Ishikawa (cell line): Measurements from ENCODE around the gene SCYGR2.

Experiments used
- CREB1 ChIP-seq: IDR thresholded peaks from 2 replicates; pipeline ENCODE4 v1.6.1; 2012; ENCODE audit warnings: low read depth
- EGR1 ChIP-seq: IDR thresholded peaks from 2 replicates; pipeline ENCODE4 v1.6.1; 2012
- EP300 ChIP-seq: IDR thresholded peaks from 2 replicates; pipeline ENCODE4 v1.6.1; 2012; ENCODE audit warnings: borderline replicate concordance
- FOXM1 ChIP-seq: IDR thresholded peaks from 2 replicates; pipeline ENCODE4 v1.6.1; 2012; ENCODE audit warnings: low read depth, borderline replicate concordance
- NFIC ChIP-seq: IDR thresholded peaks from 2 replicates; pipeline ENCODE4 v1.6.1; 2012
- TAF1 ChIP-seq: IDR thresholded peaks from 2 replicates; pipeline ENCODE4 v1.6.1; 2012; ENCODE audit warnings: low read depth, mild to moderate bottlenecking
- TCF12 ChIP-seq: IDR thresholded peaks from 2 replicates; pipeline ENCODE4 v1.6.1; 2012; ENCODE audit warnings: low read depth
- TEAD4 ChIP-seq: IDR thresholded peaks from 2 replicates; pipeline ENCODE4 v1.6.1; 2012
- YY1 ChIP-seq: IDR thresholded peaks from 2 replicates; pipeline ENCODE4 v1.6.1; 2012; ENCODE audit warnings: low read depth
- ZBTB7A ChIP-seq: IDR thresholded peaks from 2 replicates; pipeline ENCODE4 v1.6.1; 2012; ENCODE audit warnings: low read depth
- TF ChIP-seq, protein P1 (sequence below): IDR thresholded peaks from 2 replicates; pipeline ENCODE4 v1.6.1; 2012; ENCODE audit warnings: low read depth, mild to moderate bottlenecking
- TF ChIP-seq, protein P2 (sequence below): IDR thresholded peaks from 2 replicates; pipeline ENCODE4 v1.6.1; 2012

DNA sequence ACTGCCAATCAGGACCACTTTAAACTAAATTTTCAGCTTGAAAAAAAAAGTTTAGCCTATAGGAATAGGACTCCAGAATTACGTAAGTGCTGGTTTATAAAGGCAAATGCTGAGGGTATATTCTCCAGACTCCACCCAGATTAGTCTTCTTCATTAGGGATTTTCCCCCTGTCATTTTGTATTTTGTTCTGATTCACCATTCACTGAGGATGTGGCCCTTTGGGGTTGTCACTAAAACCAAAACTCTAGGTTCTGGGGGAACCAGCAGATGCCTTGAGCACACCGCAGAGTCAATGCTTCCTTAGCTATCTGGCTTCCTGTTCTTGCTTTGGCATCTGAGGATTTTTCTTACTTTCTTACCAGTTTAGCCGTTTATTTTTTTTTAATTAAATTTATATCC, 29.1 kb downstream of the SCYGR2 start:
- no peak for TF ChIP-seq CREB1
- TF ChIP-seq EGR1: no peak
- TF ChIP-seq, protein P1, sequence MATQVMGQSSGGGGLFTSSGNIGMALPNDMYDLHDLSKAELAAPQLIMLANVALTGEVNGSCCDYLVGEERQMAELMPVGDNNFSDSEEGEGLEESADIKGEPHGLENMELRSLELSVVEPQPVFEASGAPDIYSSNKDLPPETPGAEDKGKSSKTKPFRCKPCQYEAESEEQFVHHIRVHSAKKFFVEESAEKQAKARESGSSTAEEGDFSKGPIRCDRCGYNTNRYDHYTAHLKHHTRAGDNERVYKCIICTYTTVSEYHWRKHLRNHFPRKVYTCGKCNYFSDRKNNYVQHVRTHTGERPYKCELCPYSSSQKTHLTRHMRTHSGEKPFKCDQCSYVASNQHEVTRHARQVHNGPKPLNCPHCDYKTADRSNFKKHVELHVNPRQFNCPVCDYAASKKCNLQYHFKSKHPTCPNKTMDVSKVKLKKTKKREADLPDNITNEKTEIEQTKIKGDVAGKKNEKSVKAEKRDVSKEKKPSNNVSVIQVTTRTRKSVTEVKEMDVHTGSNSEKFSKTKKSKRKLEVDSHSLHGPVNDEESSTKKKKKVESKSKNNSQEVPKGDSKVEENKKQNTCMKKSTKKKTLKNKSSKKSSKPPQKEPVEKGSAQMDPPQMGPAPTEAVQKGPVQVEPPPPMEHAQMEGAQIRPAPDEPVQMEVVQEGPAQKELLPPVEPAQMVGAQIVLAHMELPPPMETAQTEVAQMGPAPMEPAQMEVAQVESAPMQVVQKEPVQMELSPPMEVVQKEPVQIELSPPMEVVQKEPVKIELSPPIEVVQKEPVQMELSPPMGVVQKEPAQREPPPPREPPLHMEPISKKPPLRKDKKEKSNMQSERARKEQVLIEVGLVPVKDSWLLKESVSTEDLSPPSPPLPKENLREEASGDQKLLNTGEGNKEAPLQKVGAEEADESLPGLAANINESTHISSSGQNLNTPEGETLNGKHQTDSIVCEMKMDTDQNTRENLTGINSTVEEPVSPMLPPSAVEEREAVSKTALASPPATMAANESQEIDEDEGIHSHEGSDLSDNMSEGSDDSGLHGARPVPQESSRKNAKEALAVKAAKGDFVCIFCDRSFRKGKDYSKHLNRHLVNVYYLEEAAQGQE: no peak
- TF ChIP-seq ZBTB7A: no peak
- TF ChIP-seq TAF1: no peak
- TF ChIP-seq, protein P2, sequence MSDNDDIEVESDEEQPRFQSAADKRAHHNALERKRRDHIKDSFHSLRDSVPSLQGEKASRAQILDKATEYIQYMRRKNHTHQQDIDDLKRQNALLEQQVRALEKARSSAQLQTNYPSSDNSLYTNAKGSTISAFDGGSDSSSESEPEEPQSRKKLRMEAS: no peak
- no peak for TF ChIP-seq YY1
- no peak for TF ChIP-seq FOXM1
- no peak for TF ChIP-seq EP300
- TF ChIP-seq NFIC: no peak
- no peak for TF ChIP-seq TCF12
- no peak for TF ChIP-seq TEAD4
